ENCODE data around the gene LPP. TPM values are rescaled to one million over a fixed set of nuclear protein-coding genes. Genes with fewer than 3 reads are reported as not detected.
"Not testable (repeated sequence)": the region's sequence is repeated elsewhere in the genome, so short reads cannot be mapped to it uniquely, and the experiment has no call there.

Gene LPP
- total RNA-seq, 1 experiment from 2014 or later, result 20.2 TPM

DNA sequence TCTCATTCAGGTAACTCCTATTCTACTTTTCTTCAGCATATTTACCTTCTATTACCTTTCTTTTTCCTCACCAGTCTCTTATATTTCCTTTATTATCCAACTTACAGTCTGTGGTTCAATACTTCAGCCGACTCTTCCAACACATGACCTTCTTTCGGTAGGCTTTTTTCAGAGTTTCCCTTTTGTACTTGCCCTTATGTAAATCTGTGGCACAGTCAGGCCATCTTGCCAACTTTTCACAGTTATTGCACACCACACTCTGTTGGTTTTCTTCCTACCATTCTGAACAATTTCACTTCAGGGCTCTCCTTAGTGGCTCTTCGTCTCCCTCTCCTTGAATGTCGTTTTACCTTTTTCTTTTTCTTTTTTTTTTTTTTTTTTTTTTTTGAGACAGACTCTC is 427.8 kb downstream of the LPP start:
- DNase-seq (ENCODE audit: low read depth, low spot score), result no peak
- in situ Hi-C loops (cut with HindIII; ENCODE audit: low pct_unique_long_range_greater_than_20kb, low sequenced_read_pairs), result no loop called here

DNA sequence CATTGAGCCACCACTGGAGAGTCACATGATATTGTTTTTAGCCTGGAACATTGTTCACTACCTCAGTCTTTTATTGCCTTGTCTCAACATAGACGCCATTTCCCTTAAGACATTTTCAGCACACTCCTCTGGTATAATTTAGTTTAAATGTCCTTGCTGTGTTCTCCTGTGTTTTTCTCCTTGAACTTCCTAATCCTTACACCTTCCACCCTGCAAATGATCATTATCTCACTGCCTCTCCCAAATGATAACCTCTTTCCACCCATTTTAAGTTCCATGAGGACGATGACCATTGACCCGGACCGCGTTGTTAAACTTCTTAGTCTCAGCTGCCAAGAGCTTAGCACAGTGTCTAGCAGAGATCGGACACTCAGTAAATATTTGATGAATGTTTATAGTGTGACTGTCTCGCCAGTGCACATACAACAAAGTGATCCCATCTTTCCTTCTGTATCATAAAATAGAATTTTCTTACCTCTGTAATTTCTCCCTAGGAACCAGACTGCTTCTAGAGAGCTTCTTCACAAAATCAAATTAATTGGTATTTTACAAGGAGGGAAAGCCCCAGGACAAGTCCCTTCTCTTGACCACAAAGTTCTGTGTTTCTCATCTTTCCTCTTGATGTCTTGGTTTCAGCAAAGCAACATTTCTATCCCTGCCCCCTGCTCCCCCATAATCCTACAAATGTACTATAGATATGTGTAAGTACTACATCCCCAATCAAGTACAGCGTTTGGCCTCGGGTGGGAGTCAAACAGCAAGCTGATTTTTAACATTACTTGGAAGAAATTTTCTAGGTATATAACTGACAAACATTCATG is 429.6 kb downstream of the LPP start:
- no peak for DNase-seq (ENCODE audit: low read depth, low spot score)
- in situ Hi-C loops (cut with HindIII; ENCODE audit: low pct_unique_long_range_greater_than_20kb, low sequenced_read_pairs), result no loop called here

DNA sequence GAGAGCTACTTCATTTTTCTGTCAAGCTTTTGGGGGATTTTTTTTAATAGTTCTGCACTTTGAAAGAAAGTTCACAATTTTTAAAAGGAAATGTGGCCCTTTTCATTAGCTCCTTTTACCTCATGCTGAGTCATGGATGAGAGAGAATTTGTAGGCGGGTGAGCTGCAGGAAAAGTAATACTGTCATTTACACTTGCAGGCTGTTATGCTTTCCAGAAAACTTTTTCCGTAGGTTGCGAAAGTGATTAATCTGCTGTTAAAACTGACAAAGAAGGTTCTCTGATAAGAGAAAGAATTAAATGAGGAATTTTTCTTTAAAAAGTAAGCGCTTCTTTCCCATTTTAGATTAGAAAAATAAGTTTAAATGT is 430.2 kb downstream of the LPP start:
- DNase-seq (ENCODE audit: low read depth, low spot score), result no peak
- in situ Hi-C loops (cut with HindIII; ENCODE audit: low pct_unique_long_range_greater_than_20kb, low sequenced_read_pairs), result no loop called here

DNA sequence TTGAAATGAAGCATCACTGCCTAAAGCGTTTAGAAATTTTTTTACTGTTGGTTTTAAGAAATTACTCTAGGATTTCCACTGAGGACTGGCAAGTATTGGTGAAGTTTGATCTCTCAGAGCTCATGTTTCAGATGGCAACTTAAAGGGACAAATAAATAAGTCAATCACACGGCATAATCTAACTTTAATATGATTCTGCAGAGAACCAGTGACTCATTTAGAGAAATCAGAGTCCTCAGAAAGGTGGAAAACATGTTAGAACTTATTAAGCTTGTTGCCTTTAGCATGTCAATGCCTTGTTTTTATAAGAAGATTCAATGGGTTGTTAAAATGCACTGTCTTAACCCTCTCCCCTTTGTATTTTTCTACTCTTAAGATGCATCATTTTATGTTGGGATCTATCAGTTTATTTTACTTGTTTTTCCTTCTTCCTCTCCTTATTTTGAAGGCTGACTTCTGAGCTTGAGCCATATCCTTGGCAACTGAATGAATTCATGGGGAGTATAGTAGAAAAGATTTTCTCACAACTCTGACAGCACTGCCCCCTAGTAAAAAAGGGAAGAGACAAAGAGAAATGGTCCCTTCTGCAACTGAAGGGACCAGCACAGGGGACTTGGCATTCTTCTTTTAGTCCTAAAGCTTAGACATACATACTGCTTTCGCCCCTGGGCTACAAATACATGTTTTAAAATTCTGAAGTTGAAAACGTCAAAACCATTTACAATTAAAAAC is 431.2 kb downstream of the LPP start:
- in situ Hi-C loops (cut with HindIII; ENCODE audit: low pct_unique_long_range_greater_than_20kb, low sequenced_read_pairs), result no loop called here
- DNase-seq (ENCODE audit: low read depth, low spot score), result peak; percentile 15

DNA sequence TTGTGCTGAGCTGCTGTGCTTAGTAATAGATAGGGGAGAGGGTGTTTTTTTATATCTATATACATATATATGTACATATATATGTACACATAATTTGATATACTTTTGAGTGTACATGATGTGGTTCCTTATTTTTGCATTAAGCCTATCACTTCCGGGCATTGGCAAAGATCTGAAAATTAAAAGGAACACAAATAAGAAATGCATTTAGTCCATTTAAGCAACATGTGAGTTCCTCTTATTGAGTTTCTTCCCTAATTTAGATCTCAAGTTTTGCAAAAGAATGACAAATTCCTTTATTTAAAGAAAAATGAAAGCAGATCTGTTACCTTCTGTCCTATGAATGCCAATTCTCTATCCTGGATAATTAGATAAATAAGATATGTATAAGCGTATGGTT is 435.1 kb downstream of the LPP start:
- in situ Hi-C loops (cut with HindIII; ENCODE audit: low pct_unique_long_range_greater_than_20kb, low sequenced_read_pairs), result no loop called here
- DNase-seq (ENCODE audit: low read depth, low spot score), result no peak

DNA sequence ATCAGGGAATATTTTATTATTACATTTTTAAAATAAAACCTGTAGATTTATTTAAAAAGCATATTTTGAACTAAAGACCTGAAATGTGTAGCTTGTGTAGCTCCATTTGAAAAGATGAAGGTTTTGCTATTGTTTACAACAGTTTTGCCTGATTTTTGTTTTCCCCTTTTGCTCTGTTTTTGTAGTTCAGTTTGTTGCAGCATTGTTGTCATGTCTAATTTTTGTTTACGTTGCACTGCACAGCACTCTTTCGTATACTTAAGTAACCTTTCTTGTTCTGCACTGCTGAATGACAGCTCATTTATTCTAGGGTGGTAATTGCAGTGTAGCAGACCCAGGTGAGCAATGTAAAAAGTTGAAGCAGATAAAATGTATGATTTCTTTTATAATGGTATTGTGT is 435.8 kb downstream of the LPP start:
- in situ Hi-C loops (cut with HindIII; ENCODE audit: low pct_unique_long_range_greater_than_20kb, low sequenced_read_pairs), result no loop called here

DNA sequence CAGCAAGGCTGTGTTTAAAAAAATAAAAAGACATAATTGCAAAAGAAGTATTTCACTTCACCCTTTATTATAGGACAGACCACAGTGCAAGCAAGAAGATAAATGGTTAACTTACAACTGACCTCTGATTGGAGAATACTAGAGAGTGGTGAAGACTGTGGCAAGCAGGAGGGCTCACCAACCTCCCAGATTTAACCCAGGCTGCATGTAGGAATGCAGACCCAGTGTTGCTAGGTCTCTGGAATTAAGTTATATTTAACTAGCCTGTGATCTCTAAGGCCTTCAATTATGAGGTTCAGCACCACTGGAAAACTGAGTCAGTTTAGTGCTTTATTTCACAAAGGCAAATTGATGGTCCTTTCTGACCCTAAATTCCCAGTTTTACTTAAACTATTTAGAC is 436.6 kb downstream of the LPP start:
- no peak for DNase-seq (ENCODE audit: low read depth, low spot score)
- in situ Hi-C loops (cut with HindIII; ENCODE audit: low pct_unique_long_range_greater_than_20kb, low sequenced_read_pairs), result no loop called here

More for the DNA sequence above, 435.8 kb downstream of the LPP start:
- no peak for DNase-seq (ENCODE audit: low read depth, low spot score)

DNA sequence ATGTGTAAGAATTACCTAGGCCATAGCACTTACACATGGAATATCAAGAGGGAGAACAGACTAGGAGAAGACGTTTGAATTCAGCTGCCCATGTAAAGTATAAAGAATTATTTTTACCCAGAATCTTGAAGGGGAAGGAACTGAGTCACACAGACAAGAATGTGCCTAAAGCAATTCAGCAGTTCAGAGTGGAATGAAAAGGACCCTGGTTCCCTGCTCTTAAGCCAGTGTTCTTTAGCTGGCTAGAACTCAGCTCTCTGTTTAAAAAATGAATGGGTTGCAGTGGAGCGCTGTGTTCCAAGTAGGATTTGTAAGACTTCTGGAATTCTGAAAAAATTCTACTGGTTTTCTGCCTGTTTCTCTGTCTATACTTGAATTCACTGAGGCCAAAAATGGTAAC is 440.2 kb downstream of the LPP start:
- peak; percentile 47 for DNase-seq (ENCODE audit: low read depth, low spot score)
- in situ Hi-C loops (cut with HindIII; ENCODE audit: low pct_unique_long_range_greater_than_20kb, low sequenced_read_pairs), result no loop called here

DNA sequence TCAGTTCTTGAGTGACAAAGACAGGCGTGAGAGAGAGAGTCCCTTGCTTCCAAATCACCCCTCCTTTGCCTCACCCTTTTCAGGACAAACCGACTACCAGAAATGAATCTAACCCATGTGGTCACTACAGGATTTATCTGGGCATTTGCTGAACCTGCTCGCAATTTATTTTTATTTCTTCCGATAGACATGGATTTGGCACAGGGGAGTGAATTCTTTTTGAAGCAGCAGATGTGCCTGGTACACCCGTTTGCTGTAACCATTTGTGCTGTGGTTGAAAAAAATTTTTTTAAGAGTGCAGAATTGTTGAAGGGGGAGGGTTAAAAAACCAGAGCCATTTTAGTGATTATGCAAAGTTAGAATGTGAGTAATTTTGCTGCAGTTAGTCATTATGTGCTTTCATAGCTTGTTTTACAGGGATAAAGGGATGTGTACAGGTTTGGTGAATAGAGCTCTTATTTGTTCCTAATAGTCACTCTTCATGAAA is 442.0 kb downstream of the LPP start:
- in situ Hi-C loops (cut with HindIII; ENCODE audit: low pct_unique_long_range_greater_than_20kb, low sequenced_read_pairs), result no loop called here
- no peak for DNase-seq (ENCODE audit: low read depth, low spot score)

DNA sequence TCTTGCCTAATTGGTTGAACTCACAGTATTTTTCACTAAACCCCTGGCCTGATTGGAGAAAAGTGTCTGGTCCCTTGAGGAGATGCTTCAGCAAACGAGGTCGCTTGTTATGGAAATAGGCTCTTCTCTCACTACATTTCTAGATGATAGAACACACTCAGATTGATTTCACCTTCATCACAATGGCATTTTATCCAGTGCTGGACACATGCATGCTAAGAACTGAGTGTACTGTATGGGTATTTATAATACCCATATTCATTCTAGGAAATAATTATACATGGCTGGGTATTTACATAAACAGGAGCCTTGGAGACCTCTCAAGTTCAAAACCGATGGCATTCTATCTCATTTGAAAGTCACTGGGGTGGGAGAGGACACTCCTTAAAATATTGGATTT is 444.9 kb downstream of the LPP start:
- in situ Hi-C loops (cut with HindIII; ENCODE audit: low pct_unique_long_range_greater_than_20kb, low sequenced_read_pairs), result no loop called here
- DNase-seq (ENCODE audit: low read depth, low spot score), result no peak

DNA sequence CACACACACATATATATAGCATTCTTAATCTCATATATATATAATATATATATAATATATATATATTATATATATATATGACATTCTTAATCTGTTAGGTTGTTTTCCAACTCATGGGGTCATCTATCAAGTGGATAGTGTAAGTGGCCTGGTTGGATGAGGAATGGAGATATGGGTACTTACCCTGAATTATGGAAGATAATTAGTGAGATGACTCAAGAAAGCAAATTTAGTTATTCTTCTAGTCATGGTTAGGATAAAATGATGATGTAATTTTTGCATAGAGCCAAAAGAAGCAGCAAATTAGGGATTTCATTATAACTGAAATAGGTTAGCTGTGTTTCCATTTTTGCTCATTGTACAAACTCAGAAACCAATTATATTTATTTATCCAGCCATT is 448.2 kb downstream of the LPP start:
- in situ Hi-C loops (cut with HindIII; ENCODE audit: low pct_unique_long_range_greater_than_20kb, low sequenced_read_pairs), result no loop called here
- DNase-seq (ENCODE audit: low read depth, low spot score), result no peak

DNA sequence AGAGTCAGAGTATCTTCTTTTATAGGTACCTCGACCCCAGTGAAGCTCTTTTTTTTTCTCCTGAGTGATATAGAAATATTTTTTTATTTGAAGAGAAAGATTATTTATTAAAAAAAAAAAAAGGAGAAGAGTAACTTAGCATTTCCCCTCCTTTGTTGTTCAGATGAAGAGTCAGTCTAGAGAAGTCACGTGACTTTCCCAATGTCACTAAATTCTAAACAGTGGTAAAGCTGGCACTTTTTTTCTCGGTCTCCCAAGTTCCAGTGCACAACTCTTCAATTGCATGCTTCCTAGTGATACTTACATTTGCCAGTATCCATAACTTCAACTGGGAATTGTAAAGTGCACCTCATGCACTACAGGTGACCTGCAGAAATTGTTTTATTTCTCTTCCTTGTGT is 448.7 kb downstream of the LPP start:
- no peak for DNase-seq (ENCODE audit: low read depth, low spot score)
- in situ Hi-C loops (cut with HindIII; ENCODE audit: low pct_unique_long_range_greater_than_20kb, low sequenced_read_pairs), result no loop called here

DNA sequence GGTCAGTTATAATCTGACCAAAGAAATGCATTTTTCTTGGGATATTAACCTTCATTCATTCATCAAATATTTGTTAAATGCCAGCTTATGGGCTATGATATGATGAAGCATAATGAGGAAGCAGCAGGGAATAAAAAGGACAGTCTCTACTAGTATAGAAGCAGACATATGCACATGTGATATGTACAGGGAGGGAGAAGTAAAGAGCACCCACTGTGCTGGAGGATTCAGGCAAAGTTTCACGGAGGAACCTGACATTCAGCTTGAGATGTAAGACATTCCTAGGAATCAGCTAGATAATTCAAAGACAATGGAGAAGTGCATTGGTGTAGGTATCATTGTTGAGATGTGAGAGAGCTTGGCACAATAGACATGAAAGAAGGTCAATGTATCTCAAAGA is 450.7 kb downstream of the LPP start:
- in situ Hi-C loops (cut with HindIII; ENCODE audit: low pct_unique_long_range_greater_than_20kb, low sequenced_read_pairs), result no loop called here
- no peak for DNase-seq (ENCODE audit: low read depth, low spot score)

DNA sequence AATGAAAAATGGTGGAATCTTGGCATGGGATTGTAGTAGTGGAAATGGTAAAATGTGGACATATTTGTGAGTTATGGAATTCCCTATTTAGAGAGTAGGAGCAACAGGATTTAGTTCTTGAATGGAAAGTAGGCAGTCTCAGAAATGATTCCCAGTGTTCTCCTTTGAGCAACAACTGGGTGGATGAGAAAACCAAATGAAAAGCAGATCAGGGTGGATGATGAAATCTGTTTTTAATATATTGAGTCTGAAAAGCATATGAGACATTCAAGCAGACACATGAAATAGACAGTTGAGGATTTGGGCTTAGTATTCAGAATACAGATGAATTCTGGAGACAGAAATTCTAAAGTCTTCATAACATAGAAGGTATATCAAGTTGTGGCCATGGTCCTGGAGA is 451.3 kb downstream of the LPP start:
- no peak for DNase-seq (ENCODE audit: low read depth, low spot score)
- in situ Hi-C loops (cut with HindIII; ENCODE audit: low pct_unique_long_range_greater_than_20kb, low sequenced_read_pairs), result no loop called here

DNA sequence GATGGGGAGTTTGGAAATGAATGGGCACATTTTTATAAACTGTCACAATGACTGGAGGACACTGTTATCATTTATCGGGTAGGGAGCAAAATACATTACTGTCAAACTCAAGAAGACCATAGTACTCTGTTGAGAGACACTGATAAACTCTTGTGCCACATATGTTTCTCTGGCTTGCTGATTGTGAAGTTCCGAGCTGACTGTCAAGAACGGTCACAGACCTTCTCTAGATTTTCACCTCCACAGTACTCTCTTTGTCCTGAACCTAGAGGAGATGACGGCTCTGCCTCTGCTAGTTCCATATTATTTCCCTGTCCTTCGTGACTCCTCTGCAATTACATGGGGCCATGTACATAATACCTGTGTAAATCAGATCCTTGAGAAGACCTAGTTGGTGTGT is 451.9 kb downstream of the LPP start:
- peak; percentile 77 for DNase-seq (ENCODE audit: low read depth, low spot score)
- in situ Hi-C loops (cut with HindIII; ENCODE audit: low pct_unique_long_range_greater_than_20kb, low sequenced_read_pairs), result no loop called here

DNA sequence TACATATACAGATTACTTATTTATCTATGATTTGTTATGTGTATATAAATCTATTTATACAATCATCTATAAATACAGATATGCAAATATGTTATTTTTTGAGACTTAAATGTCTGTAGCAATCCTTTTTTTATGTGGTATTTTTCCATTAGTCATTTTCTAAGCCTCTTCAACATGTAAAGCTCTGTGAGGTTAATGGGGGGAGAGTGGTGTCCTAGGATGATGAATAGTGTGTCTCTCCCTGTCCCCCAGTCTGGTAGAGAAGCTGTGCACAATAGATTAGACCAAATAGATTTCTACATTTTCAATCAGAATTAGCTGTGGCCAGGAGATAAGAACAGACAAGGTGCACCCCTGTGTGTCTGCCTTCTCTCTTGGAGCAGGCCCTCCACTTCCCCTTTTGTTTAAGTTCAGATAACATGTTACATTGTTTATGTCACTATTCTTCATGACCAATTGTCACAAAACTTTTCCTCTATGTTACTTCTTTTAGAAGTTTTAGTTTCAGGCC is 453.9 kb downstream of the LPP start:
- in situ Hi-C loops (cut with HindIII; ENCODE audit: low pct_unique_long_range_greater_than_20kb, low sequenced_read_pairs), result no loop called here
- no peak for DNase-seq (ENCODE audit: low read depth, low spot score)

DNA sequence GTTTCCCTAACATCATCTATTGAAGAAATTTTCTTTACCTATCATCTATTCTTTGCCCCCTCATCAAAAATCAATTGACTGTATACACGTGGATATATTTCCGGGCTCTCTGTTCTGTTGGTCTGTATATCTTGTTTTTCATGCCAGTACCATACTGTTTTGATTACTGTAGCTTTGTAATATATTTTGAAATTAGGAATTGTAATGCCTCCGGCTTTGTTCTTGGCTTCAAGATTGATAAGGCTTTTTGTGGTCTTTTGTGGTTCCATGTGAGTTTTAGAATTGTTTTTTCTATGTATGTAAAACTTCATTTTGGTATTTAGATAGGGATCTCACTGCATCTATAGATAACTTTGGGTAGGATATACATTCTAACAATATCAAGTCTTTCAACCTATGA is 454.4 kb downstream of the LPP start:
- no peak for DNase-seq (ENCODE audit: low read depth, low spot score)
- in situ Hi-C loops (cut with HindIII; ENCODE audit: low pct_unique_long_range_greater_than_20kb, low sequenced_read_pairs), result no loop called here

DNA sequence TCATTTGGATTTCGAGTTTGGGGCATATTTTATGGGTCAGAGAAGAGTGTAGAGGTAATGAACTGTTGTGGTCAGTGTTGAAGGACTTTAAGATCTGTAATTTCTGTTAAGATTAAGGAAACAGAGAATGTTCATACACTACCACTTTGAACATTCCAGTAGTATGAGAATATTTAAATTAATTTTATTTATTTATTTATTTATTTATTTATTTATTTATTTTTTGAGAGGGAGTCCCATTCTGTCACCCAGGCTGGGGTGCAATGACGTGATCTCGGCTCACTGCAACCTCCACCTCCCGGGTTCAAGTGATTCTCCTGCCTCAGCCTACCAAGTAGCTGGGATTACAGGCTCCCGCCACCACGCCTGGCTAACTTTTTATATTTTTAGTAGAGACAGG is 459.8 kb downstream of the LPP start:
- in situ Hi-C loops (cut with HindIII; ENCODE audit: low pct_unique_long_range_greater_than_20kb, low sequenced_read_pairs); DNase-seq (ENCODE audit: low read depth, low spot score): not testable (repeated sequence)

DNA sequence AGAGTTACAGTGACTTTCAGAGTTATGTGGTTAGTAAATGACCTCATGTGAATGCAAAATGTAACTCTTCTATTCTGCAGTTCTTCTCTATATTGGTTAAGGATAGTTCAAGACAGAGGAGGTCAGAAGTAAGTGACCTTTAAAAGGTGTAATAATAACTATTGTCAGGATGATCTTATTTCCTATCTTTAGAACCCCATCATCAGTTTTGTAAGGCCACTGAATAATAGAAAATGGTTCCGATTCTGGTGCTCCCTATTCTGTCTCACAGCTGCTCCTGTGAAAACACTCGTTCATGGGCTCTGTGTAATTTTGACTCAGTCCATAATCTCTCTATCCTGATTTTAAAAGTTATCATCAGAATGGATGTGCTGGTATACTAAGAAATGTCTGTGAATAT is 463.3 kb downstream of the LPP start:
- DNase-seq (ENCODE audit: low read depth, low spot score), result no peak
- in situ Hi-C loops (cut with HindIII; ENCODE audit: low pct_unique_long_range_greater_than_20kb, low sequenced_read_pairs), result no loop called here

Measured in SK-MEL-5 (cell line).